Raji (cell line): Measurements from ENCODE around the gene PPP6C.

Experiments used
- POLR2A ChIP-seq: IDR thresholded peaks from 2 replicates; pipeline ENCODE4 v1.6.1; 2011; ENCODE audit warnings: low read depth, low read length, control low read depth; ENCODE audit not compliant: insufficient read depth

Gene PPP6C

DNA sequence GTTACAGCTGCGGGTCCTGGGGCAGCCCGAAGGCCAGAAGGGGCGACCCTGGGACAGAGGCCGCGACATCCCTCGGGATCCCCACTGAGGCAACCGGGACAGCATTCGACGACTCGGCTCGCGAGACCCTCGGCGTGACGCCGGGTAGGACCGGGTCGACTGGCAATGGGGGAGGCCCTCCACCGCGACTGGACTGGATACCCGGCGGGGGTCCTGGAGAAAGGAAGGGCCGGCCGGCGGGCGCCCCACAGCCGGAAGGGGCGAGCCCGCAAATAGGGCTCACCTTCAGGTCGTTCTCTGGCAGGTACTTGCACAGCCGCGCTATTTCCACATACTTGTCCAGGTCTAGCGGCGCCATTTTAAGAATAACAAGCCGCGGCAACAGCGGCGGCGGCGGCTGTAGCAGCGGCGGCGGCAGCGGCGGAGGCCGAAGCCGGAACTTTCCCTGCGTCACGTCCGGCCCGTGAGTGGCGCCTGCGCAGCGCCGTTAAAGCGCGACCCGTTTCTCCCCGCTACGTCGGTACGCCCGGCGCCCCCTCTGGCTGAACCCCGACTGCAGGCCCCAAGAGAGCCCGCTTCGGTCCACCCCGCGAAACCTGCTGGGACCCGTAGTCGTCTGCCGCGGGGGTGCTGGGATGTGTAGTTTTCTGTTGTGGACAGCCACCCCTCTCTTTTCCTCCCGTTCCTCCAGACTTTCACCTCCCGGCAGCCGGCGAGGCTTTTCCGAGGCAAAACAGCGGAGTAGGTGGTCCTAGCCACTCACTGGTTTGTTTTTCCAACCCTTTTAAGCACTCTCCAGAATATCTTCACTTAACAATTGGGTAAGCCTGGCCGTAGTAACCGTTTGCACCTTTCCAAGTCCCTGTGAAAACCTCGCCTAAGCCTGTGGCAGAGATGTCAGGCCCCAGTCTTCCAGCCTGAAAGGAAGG, at the start of gene PPP6C:
Gene PPP6C, minus strand, starts transcription at position 443 of the 929 bp plus-strand sequence. Its CDS starts 85 bp downstream, at position 358.
- TF ChIP-seq POLR2A: peak; percentile 57

DNA sequence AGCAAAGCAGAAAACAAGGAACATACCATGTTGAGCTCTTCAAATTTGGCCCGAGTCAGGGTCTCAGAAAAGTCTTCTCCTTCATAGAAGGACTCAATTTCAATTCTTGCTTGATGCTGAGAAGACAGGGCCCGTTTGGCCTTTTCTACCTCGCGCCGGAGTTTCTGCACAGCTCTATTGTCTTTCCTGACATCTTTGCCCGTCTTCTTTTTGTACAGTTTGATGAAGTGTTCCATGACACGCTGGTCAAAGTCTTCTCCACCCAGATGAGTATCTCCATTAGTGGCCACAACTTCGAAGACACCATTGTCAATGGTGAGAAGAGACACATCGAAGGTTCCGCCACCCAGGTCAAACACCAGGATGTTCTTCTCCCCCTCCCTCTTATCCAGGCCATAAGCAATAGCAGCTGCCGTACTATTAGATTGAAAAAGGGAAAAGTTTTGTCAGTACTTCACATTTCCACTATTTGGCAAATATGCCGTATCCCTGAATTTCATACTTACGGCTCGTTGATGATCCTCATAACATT, 49.4 kb upstream of the PPP6C start:
- TF ChIP-seq POLR2A: no peak

GRCh38 chr9:125238127-125238914, 48.7 kb upstream of the PPP6C start:
- no peak for TF ChIP-seq POLR2A

DNA sequence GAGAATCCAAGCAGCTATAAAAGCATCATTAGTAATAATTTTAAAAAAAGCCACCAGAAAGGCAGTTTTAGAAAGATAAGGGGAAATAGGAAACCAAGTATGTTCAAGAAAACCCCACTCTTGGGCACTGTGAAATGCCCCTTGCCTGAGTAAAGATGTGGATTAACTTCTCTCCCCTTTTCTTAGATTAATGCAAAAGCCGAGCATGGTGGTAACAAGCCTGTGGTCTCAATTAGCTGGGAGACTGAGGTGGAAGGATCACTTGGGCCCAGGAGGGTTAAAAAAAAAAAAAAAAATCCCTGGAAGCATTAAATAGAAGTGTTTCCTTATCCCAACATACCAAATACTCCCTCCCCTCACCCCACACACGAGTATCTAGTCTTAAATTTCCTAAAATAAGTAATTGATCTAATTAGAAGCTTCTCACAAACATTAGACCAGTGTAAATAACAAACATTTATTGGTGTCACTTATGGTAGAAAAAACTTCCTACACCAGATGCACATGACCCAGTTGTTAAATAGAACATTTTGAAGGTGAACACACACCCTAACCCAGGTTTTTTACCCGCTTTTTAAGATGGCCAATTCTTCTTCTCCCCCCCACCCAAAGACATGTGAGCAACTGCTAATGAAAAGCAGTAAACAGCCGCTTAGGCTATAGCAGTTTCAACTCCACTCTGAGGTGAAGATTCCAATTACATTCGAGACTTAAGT, 46.4 kb upstream of the PPP6C start:
- TF ChIP-seq POLR2A: no peak

DNA sequence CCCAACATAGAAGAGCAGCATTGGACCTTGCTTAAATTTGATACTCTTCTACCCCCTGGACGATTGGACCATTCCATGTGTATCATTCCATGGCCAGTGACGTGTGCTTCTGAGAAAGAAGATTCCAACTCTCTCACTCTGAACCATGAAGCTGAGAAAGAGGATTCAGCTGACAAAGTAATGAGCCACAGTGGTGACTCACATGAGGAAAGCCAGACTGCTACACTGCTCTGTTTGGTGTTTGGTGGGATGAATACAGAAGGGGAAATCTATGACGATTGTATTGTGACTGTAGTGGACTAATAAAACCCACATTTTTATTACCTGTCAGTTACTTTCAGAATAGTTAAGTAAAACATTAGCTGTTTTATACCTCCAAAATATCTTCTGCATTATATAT, 44.1 kb upstream of the PPP6C start:
- no peak for TF ChIP-seq POLR2A

GRCh38 chr9:125227761-125228160, 38.2 kb upstream of the PPP6C start:
- no peak for TF ChIP-seq POLR2A

DNA sequence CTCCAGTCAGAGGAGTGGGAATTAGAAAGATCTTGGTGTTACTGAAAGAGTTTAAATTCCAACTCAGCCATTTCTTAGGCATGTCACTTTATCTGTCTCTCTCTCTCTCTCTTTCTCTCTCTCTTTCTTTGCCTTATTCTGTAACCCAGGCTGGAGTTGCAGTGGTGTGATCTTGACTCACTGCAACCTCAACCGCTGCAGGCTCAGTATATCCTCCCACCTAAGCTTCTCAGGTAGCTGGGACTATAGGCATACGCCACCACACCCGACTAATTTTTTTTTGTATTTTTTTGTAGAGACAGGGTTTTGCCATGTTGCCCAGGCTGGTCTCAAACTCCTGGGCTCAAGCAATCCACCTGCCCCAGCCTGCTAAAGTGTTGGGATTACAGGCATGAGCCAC, 29.0 kb upstream of the PPP6C start:
- no peak for TF ChIP-seq POLR2A

GRCh38 chr9:125214186-125214585, 24.6 kb upstream of the PPP6C start:
- no peak for TF ChIP-seq POLR2A

DNA sequence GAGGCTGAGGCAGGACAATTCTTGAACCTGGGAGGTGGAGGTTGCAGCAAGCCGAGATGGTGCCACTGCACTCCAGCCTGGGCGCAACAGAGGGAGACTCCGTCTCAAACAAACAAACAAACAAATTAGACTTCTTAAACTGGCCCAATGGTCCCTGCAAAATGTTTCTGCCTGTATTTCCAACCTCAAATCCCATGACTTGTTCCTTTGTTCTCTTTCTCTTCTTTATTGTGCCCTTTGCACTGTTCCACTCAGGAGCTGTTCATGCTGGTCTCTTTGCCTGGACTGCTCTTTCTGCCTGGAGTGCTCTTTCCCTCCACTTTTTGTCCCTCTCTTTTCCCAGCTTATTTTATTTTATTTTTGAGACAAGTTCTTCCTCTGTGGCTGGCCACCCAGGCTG, 14.9 kb upstream of the PPP6C start:
- no peak for TF ChIP-seq POLR2A

- no peak for TF ChIP-seq POLR2A
These were observed 13.4 kb upstream of the PPP6C start for GRCh38 chr9:125202846-125203618.

- peak; percentile 92 for TF ChIP-seq POLR2A
These were observed 10.8 kb upstream of the PPP6C start, which contains the start of gene RABEPK for GRCh38 chr9:125200216-125201047. RABEPK (plus strand) TSS chr9:125200542; CDS start chr9:125203014, 2,472 bp downstream.

GRCh38 chr9:125190361-125190801, 778 bp upstream of the PPP6C start:
- TF ChIP-seq POLR2A: no peak

- TF ChIP-seq POLR2A: no peak
These were observed 617 bp downstream of the PPP6C start for GRCh38 chr9:125189011-125189360.
